ENCODE data around the gene ALDH4A1.

- no peak for TF ChIP-seq GATA2 (IDR thresholded peaks at IDR 0.05; ENCODE audit: low read depth, low read length)
- no peak for TF ChIP-seq GATA3 (IDR thresholded peaks at IDR 0.05; ENCODE audit: low read depth, low read length)
These were observed 25.1 kb downstream of the ALDH4A1 start for GRCh38 chr1:18877282-18877681.
